ENCODE data around the gene SH3BP5L.

Gene SH3BP5L

GRCh38 chr1:248871837-248872401 is 46.2 kb upstream of the SH3BP5L start:
- Histone ChIP-seq H3K4me2 (peak overlapping the region; percentile 74), H3K27me3 (ENCODE audit: insufficient read depth, low read depth) (no peaks in the 10 kb centered on the region), H3K79me2 (ENCODE audit: insufficient read depth, low read depth) (no peaks in the 10 kb centered on the region), H4K20me1 (ENCODE audit: insufficient read depth) (no peaks in the 10 kb centered on the region), H2AFZ (ENCODE audit: low read depth) (peak overlapping the region; percentile 85), H3K4me3 (IDR thresholded peaks at IDR 0.05; ENCODE audit: insufficient read depth, low read depth, low read length) (no peak overlapping the region), H3K4me1 (ENCODE audit: low read depth, poor library complexity, severe bottlenecking) (peaks cover 25% of the 10 kb centered on the region), H3K9ac (peak overlapping the region; percentile 64), H3K27ac (peak overlapping the region; percentile 73), H3K36me3 (ENCODE audit: insufficient read depth) (no peaks in the 10 kb centered on the region)
- TF ChIP-seq, protein P1, sequence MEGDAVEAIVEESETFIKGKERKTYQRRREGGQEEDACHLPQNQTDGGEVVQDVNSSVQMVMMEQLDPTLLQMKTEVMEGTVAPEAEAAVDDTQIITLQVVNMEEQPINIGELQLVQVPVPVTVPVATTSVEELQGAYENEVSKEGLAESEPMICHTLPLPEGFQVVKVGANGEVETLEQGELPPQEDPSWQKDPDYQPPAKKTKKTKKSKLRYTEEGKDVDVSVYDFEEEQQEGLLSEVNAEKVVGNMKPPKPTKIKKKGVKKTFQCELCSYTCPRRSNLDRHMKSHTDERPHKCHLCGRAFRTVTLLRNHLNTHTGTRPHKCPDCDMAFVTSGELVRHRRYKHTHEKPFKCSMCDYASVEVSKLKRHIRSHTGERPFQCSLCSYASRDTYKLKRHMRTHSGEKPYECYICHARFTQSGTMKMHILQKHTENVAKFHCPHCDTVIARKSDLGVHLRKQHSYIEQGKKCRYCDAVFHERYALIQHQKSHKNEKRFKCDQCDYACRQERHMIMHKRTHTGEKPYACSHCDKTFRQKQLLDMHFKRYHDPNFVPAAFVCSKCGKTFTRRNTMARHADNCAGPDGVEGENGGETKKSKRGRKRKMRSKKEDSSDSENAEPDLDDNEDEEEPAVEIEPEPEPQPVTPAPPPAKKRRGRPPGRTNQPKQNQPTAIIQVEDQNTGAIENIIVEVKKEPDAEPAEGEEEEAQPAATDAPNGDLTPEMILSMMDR (conservative IDR thresholded peaks at IDR 0.05; ENCODE audit: low read depth, low read length): no peak

GRCh38 chr1:248862998-248863881 is 37.5 kb upstream of the SH3BP5L start:
- Histone ChIP-seq H3K4me1 (ENCODE audit: low read depth, poor library complexity, severe bottlenecking) (peaks cover 18% of the 10 kb centered on the region), H3K36me3 (ENCODE audit: insufficient read depth) (no peaks in the 10 kb centered on the region), H3K4me3 (IDR thresholded peaks at IDR 0.05; ENCODE audit: insufficient read depth, low read depth, low read length) (peak overlapping the region; percentile 57), H3K79me2 (ENCODE audit: insufficient read depth, low read depth) (no peaks in the 10 kb centered on the region; the same call in 1 of the 2 replicates), H2AFZ (ENCODE audit: low read depth) (peak overlapping the region; percentile 96), H3K27ac (no peak overlapping the region), H3K4me2 (peak overlapping the region; percentile 77), H3K27me3 (ENCODE audit: insufficient read depth, low read depth) (no peaks in the 10 kb centered on the region), H3K9ac (peak overlapping the region; percentile 41), H4K20me1 (ENCODE audit: insufficient read depth) (no peaks in the 10 kb centered on the region)
- TF ChIP-seq, protein P1 (conservative IDR thresholded peaks at IDR 0.05; ENCODE audit: low read depth, low read length): no peak

DNA sequence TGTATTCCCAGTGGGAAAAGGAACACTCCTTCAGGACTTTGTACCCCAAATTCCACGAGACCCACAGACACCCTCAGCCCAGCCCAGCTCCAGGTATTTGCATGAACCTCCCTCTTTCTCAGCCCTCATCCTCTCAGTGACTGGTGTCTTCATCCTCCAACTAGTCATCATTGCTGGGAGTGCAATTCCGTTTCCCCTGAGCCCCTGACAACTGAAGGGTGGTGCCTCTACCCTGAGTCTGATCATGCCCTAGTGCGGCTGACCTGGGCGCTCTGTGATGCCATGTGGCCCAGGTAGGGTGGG is 36.9 kb upstream of the SH3BP5L start:
- H3K36me3 ChIP-seq (ENCODE audit: insufficient read depth): no peaks in the 10 kb centered on the region
- H3K4me3 ChIP-seq (IDR thresholded peaks at IDR 0.05; ENCODE audit: insufficient read depth, low read depth, low read length): peak overlapping the region; percentile 57
- H3K9ac ChIP-seq: peak overlapping the region; percentile 41
- H4K20me1 ChIP-seq (ENCODE audit: insufficient read depth): no peaks in the 10 kb centered on the region
- no peak overlapping the region for H3K27ac ChIP-seq
- peak overlapping the region; percentile 96 for H2AFZ ChIP-seq (ENCODE audit: low read depth)
- peak overlapping the region; percentile 77 for H3K4me2 ChIP-seq
- H3K27me3 ChIP-seq (ENCODE audit: insufficient read depth, low read depth): no peaks in the 10 kb centered on the region
- peaks cover 3% of the 10 kb centered on the region for H3K79me2 ChIP-seq (ENCODE audit: insufficient read depth, low read depth)
- TF ChIP-seq, protein P1 (conservative IDR thresholded peaks at IDR 0.05; ENCODE audit: low read depth, low read length): no peak
- H3K4me1 ChIP-seq (ENCODE audit: low read depth, poor library complexity, severe bottlenecking): peaks cover 18% of the 10 kb centered on the region

DNA sequence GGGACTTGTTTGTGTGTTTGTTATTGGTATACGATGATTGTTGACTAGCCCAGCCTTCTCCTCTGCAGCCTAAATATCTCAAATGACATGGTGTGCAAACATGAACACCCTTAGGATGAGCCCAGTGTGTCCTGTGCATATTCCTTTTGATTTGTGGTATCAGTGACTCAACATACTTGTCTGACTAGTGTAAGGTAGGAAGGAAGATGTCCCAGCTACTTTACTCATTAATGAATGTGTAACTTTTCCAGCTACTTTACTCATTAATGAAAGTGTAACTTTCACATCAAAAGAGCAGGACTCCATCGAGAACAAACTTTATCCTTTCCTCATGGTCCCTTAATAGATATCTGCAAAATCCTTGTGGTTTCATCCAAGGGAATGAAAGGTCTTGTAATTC is 35.9 kb upstream of the SH3BP5L start:
- Histone ChIP-seq H3K27me3 (ENCODE audit: insufficient read depth, low read depth) (no peaks in the 10 kb centered on the region), H3K27ac (no peak overlapping the region), H2AFZ (ENCODE audit: low read depth) (no peak overlapping the region), H3K4me1 (ENCODE audit: low read depth, poor library complexity, severe bottlenecking) (peaks cover 25% of the 10 kb centered on the region), H4K20me1 (ENCODE audit: insufficient read depth) (no peaks in the 10 kb centered on the region), H3K79me2 (ENCODE audit: insufficient read depth, low read depth) (peaks cover 13% of the 10 kb centered on the region), H3K4me2 (no peak overlapping the region), H3K4me3 (IDR thresholded peaks at IDR 0.05; ENCODE audit: insufficient read depth, low read depth, low read length) (no peak overlapping the region), H3K36me3 (ENCODE audit: insufficient read depth) (no peaks in the 10 kb centered on the region), H3K9ac (no peak overlapping the region)
- TF ChIP-seq, protein P1 (conservative IDR thresholded peaks at IDR 0.05; ENCODE audit: low read depth, low read length): no peak

Data from KMS-11 (cell line).